Measurements from ENCODE around the gene ALDOB. TPM values are rescaled to one million over a fixed set of nuclear protein-coding genes. Genes with fewer than 3 reads are reported as not detected.

ALDOB gene
- 0.57 TPM for polyA plus RNA-seq (2012; ENCODE audit: insufficient read depth, insufficient read length, low read depth)

GRCh38 chr9:101435601-101436079 is at the start of gene ALDOB:
TSS of gene ALDOB (minus strand) at chr9:101435774. CDS start at chr9:101430887, 4,887 bp downstream.
- no peaks in the 10 kb centered on the region for H3K36me3 ChIP-seq
- no peak within 1 kb of the TSS for H3K4me3 ChIP-seq (ENCODE audit: low read depth, low read length)
- no peak for TF ChIP-seq CTCF (IDR thresholded peaks at IDR 0.05; ENCODE audit: low read depth, low read length)
- no peaks in the 10 kb centered on the region for H3K9me3 ChIP-seq
- no peaks in the 10 kb centered on the region for H3K4me1 ChIP-seq
- H3K27me3 ChIP-seq = peaks cover 17% of the 10 kb centered on the region
- no peak for DNase-seq

GRCh38 chr9:101484046-101484445 is 48.5 kb upstream of the ALDOB start:
- Histone ChIP-seq H3K36me3 (peaks cover 3% of the 10 kb centered on the region), H3K9me3 (no peaks in the 10 kb centered on the region), H3K4me1 (peaks cover 8% of the 10 kb centered on the region), H3K27me3 (no peaks in the 10 kb centered on the region), H3K4me3 (ENCODE audit: low read depth, low read length) (no peak overlapping the region)
- TF ChIP-seq CTCF (IDR thresholded peaks at IDR 0.05; ENCODE audit: low read depth, low read length) = no peak
- no peak for DNase-seq

- DNase-seq = no peak
- Histone ChIP-seq H3K9me3 (no peaks in the 10 kb centered on the region), H3K36me3 (peaks cover 12% of the 10 kb centered on the region), H3K27me3 (no peaks in the 10 kb centered on the region), H3K4me1 (peaks cover 4% of the 10 kb centered on the region; the same call in 1 of the 2 replicates), H3K4me3 (ENCODE audit: low read depth, low read length) (no peak overlapping the region)
- no peak for TF ChIP-seq CTCF (IDR thresholded peaks at IDR 0.05; ENCODE audit: low read depth, low read length)
These were observed 45.7 kb upstream of the ALDOB start for GRCh38 chr9:101481261-101481660.

- no peak for TF ChIP-seq CTCF (IDR thresholded peaks at IDR 0.05; ENCODE audit: low read depth, low read length)
- Histone ChIP-seq H3K4me3 (ENCODE audit: low read depth, low read length) (no peak overlapping the region), H3K36me3 (peaks cover 21% of the 10 kb centered on the region), H3K9me3 (no peaks in the 10 kb centered on the region), H3K27me3 (no peaks in the 10 kb centered on the region), H3K4me1 (peaks cover 4% of the 10 kb centered on the region; the same call in 1 of the 2 replicates)
- no peak for DNase-seq
These were observed 44.8 kb upstream of the ALDOB start for GRCh38 chr9:101480386-101480785.

- Histone ChIP-seq H3K4me3 (ENCODE audit: low read depth, low read length) (no peak overlapping the region), H3K36me3 (peaks cover 30% of the 10 kb centered on the region), H3K4me1 (no peaks in the 10 kb centered on the region; the same call in 1 of the 2 replicates), H3K9me3 (no peaks in the 10 kb centered on the region), H3K27me3 (no peaks in the 10 kb centered on the region)
- TF ChIP-seq CTCF (IDR thresholded peaks at IDR 0.05; ENCODE audit: low read depth, low read length) = no peak
- DNase-seq = no peak
These were observed 43.9 kb upstream of the ALDOB start for GRCh38 chr9:101479338-101480030.

GRCh38 chr9:101478906-101479305 is 43.3 kb upstream of the ALDOB start:
- Histone ChIP-seq H3K27me3 (no peaks in the 10 kb centered on the region), H3K4me3 (ENCODE audit: low read depth, low read length) (no peak overlapping the region), H3K4me1 (no peaks in the 10 kb centered on the region), H3K36me3 (peaks cover 35% of the 10 kb centered on the region), H3K9me3 (no peaks in the 10 kb centered on the region)
- no peak for DNase-seq
- TF ChIP-seq CTCF (IDR thresholded peaks at IDR 0.05; ENCODE audit: low read depth, low read length) = no peak
